Esophagus muscularis mucosa (tissue), 4 donors: Measurements from ENCODE around the gene CASKIN1.

Experiments used
- EP300 ChIP-seq: sonication (generic); formaldehyde crosslinking; IDR thresholded peaks from one replicate; pipeline ENCODE4 v1.6.1; 2017; ENCODE audit warnings: antibody characterized with exemption
- POLR2A ChIP-seq: fragments of 450-650 bp; IDR thresholded peaks from one replicate; pipeline ENCODE4 v1.6.1; 2017; ENCODE audit warnings: antibody characterized with exemption, moderate library complexity, mild to moderate bottlenecking, low read depth
- TF ChIP-seq, protein P1 (sequence below), 3 experiments: fragments of 200-600 bp in 2 of 3; fragments of 450-650 bp in 1 of 3; sonication (generic) in 2 of 3; IDR thresholded peaks; one replicate each; pipeline ENCODE4 v1.5.1; 2017 to 2019; ENCODE audit warnings: antibody characterized with exemption in 3 of 3, mild to moderate bottlenecking in 2 of 3, moderate library complexity in 1 of 3

DNA sequence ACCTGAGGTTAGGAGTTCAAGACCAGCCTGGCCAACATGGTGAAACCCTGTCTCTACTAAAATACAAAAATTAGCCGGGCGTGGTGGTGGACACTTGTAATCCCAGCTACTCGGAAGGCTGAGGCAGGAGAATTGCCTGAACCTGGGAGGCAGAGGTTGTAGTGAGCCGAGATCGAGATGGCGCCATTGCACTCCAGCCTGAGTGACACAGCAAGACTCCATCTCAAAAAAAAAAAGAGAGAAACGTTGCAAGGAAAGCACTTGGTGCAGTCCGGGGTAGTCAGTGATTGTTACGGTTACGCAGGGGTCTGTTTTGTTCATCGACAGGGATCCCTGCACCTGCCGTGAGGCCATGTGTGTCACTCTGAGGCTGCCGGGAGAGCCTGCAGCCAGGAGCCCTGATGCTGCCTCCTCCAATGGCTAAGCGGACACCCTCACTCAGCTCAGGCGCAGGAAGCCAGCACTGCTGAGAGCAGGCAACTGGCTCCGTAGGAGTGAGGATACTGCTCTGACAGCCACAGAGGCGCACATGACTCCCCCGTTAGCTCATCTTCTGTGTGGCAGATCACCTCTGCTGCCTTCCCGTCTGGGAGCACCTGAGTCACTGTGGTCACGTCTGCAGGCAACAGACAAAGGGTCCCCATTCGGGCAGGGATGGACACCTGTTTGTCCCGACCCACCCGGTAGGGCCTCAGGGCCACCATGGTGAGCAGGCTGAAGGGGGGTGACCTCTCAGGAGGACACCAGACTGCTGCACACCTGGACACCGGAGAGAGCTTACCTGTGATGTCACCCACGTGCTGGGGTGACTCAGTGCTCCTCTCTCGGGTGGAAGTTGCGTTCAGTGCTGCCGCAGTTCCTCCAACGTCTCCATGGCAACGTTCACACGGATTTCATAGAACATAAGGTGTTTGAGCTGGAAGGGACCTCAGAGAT is 53.2 kb downstream of the CASKIN1 start:
- TF ChIP-seq, protein P1, sequence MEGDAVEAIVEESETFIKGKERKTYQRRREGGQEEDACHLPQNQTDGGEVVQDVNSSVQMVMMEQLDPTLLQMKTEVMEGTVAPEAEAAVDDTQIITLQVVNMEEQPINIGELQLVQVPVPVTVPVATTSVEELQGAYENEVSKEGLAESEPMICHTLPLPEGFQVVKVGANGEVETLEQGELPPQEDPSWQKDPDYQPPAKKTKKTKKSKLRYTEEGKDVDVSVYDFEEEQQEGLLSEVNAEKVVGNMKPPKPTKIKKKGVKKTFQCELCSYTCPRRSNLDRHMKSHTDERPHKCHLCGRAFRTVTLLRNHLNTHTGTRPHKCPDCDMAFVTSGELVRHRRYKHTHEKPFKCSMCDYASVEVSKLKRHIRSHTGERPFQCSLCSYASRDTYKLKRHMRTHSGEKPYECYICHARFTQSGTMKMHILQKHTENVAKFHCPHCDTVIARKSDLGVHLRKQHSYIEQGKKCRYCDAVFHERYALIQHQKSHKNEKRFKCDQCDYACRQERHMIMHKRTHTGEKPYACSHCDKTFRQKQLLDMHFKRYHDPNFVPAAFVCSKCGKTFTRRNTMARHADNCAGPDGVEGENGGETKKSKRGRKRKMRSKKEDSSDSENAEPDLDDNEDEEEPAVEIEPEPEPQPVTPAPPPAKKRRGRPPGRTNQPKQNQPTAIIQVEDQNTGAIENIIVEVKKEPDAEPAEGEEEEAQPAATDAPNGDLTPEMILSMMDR (IDR thresholded peaks at IDR 0.05), result no peak
- TF ChIP-seq EP300 (no peak), POLR2A (no peak)
